Measurements from ENCODE around the gene EEIG2.

GRCh38 chr1:108513044-108513415, 46.9 kb upstream of the EEIG2 start:
- no peak for TF ChIP-seq ZBTB8A (IDR thresholded peaks at IDR 0.05; ENCODE audit: partially characterized antibody)
- TF ChIP-seq ATF2 (CRISPR knock-in tag; IDR thresholded peaks at IDR 0.05) = no peak
- TF ChIP-seq EZH2 (IDR thresholded peaks at IDR 0.05; ENCODE audit: borderline replicate concordance, low read depth, low read length) = no peak
- TF ChIP-seq NCOA6 (IDR thresholded peaks at IDR 0.05) = no peak
- no peak for TF ChIP-seq MYC (IDR thresholded peaks at IDR 0.05; ENCODE audit: low read depth, low read length)
- no peak for TF ChIP-seq MYC (CRISPR knock-in tag; IDR thresholded peaks at IDR 0.05; ENCODE audit: borderline replicate concordance, low read depth)
- TF ChIP-seq GATA2 (CRISPR knock-in tag; IDR thresholded peaks at IDR 0.05) = no peak
- no peak for TF ChIP-seq CTCF (IDR thresholded peaks at IDR 0.05 in 2 of 3, conservative IDR thresholded peaks at IDR 0.05 in 1 of 3; ENCODE audit: insufficient read depth in 2 of 3, low read depth in 1 of 3, low read length in 3 of 3)
- TF ChIP-seq TRIM28 (IDR thresholded peaks at IDR 0.05) = no peak
- no peak for TF ChIP-seq POLR2AphosphoS2 (IDR thresholded peaks at IDR 0.05; ENCODE audit: low read length)
- TF ChIP-seq BRF1 (IDR thresholded peaks at IDR 0.05; ENCODE audit: borderline replicate concordance, extremely low read depth, insufficient read length) = no peak
- no peak for TF ChIP-seq IRF1 (CRISPR knock-in tag; IDR thresholded peaks at IDR 0.05; ENCODE audit: borderline replicate concordance)
- no peak for TF ChIP-seq JUND (IDR thresholded peaks at IDR 0.05; ENCODE audit: borderline replicate concordance, low read depth, low read length)
- TF ChIP-seq JUND (tag; IDR thresholded peaks at IDR 0.05; ENCODE audit: borderline replicate concordance, low read depth, low read length) = no peak
- TF ChIP-seq BCL6 (CRISPR knock-in tag; IDR thresholded peaks at IDR 0.05) = no peak
- no peak for TF ChIP-seq USF2 (CRISPR knock-in tag; IDR thresholded peaks at IDR 0.05)

Measured in K562 (cell line).